Activated CD8-positive, alpha-beta memory T cell treated with anti-CD3 and anti-CD28 coated beads for 1 hour (primary cell): ENCODE data around the gene MED16.

ENCODE experiments used
- DNase-seq, 2 donors: peaks; one replicate each; pipeline ENCODE4 v3.0.0-alpha.2; 2020; ENCODE audit warnings: low read depth in 1 of 2; ENCODE audit errors: extremely low read depth in 1 of 2

Gene MED16

GRCh38 chr19:929203-929890 lies 36.4 kb upstream of the MED16 start:
- no peak for DNase-seq

GRCh38 chr19:928471-929202 lies 35.6 kb upstream of the MED16 start:
- no peak for DNase-seq

- DNase-seq = no peak
Measured at GRCh38 chr19:927780-928401, 34.9 kb upstream of the MED16 start.

GRCh38 chr19:927351-927779 lies 34.4 kb upstream of the MED16 start:
- DNase-seq = no peak

GRCh38 chr19:926589-927350 lies 33.8 kb upstream of the MED16 start:
- no peak for DNase-seq

- no peak for DNase-seq
Measured at GRCh38 chr19:926323-926588, 33.3 kb upstream of the MED16 start.

GRCh38 chr19:925526-926322 lies 32.7 kb upstream of the MED16 start, which contains the start of gene ARID3A:
TSS of gene ARID3A (plus strand) at chr19:926035. CDS start at chr19:929529, 3,494 bp downstream.
- DNase-seq = peak in 1 of 2 donors; percentile 63

GRCh38 chr19:925087-925525 lies 32.1 kb upstream of the MED16 start:
- no peak for DNase-seq

- no peak for DNase-seq
Measured at GRCh38 chr19:924553-925086, 31.6 kb upstream of the MED16 start.

GRCh38 chr19:920051-920864 lies 27.3 kb upstream of the MED16 start:
- peak; percentile 49 to 54 for DNase-seq

- no peak for DNase-seq
Measured at GRCh38 chr19:919199-920050, 26.4 kb upstream of the MED16 start.

GRCh38 chr19:918481-919198 lies 25.7 kb upstream of the MED16 start:
- no peak for DNase-seq

- no peak for DNase-seq
Measured at GRCh38 chr19:918152-918437, 25.1 kb upstream of the MED16 start.

- no peak for DNase-seq
Measured at GRCh38 chr19:917323-918151, 24.6 kb upstream of the MED16 start, which contains the start of gene KISS1R. TSS of gene KISS1R (plus strand) at chr19:917333. CDS start at chr19:917503, 170 bp downstream.

GRCh38 chr19:916645-917322 lies 23.8 kb upstream of the MED16 start:
- DNase-seq = no peak

GRCh38 chr19:913080-913748 lies 20.2 kb upstream of the MED16 start, which contains the start of gene R3HDM4:
TSS of gene R3HDM4 (minus strand) at chr19:913219. CDS start at chr19:913157, 62 bp downstream.
- DNase-seq = peak in 1 of 2 donors; percentile 81
